Measurements from ENCODE around the gene DLGAP1. TPM values are rescaled to one million over a fixed set of nuclear protein-coding genes. Genes with fewer than 3 reads are reported as not detected.

The DLGAP1 gene
- total RNA-seq, 1 donor from 2014 or later: 0.05 TPM

DNA sequence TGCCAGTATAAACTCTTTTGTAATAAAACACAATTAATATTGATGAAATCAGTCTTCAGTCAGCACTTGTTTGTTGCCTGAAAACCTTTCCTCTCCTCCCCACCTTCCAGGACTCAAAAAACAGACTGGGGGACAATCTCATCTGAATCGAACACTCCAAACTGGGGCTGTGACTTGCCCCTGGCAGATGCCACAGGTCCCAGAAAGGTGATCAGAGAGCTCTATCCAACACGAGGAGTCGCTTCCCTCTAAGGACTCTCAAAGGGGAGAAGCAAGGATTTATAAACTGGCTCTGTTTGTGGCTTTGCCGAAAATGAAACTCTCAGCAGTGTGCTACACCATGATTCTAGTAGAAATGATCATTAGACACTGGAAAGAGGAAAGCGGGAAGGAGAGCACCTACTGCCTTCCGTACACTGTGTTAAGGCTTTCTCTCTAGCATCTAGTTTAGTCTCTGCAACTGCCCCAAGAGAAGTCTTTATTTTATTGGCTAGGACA is 805.9 kb downstream of the DLGAP1 start:
- no peak for TF ChIP-seq CTCF (IDR thresholded peaks at IDR 0.05)
- H3K4me3 Mint-ChIP-seq (ENCODE audit: unreplicated experiment): no peak overlapping the region
- DNase-seq (ENCODE audit: extremely low spot score, unreplicated experiment): no peak
- no peaks in the 10 kb centered on the region for H3K27me3 Mint-ChIP-seq (ENCODE audit: unreplicated experiment)
- no peaks in the 10 kb centered on the region for H3K36me3 Mint-ChIP-seq (ENCODE audit: unreplicated experiment)
- H3K27ac Mint-ChIP-seq (ENCODE audit: unreplicated experiment): no peak overlapping the region
- no peaks in the 10 kb centered on the region for H3K9me3 Mint-ChIP-seq (ENCODE audit: unreplicated experiment)
- H3K4me1 Mint-ChIP-seq (ENCODE audit: unreplicated experiment): peaks cover 34% of the 10 kb centered on the region

- no peaks in the 10 kb centered on the region for H3K27me3 Mint-ChIP-seq (ENCODE audit: unreplicated experiment)
- no peaks in the 10 kb centered on the region for H3K9me3 Mint-ChIP-seq (ENCODE audit: unreplicated experiment)
- H3K36me3 Mint-ChIP-seq (ENCODE audit: unreplicated experiment): no peaks in the 10 kb centered on the region
- TF ChIP-seq CTCF (IDR thresholded peaks at IDR 0.05): no peak
- DNase-seq (ENCODE audit: extremely low spot score, unreplicated experiment): no peak
- no peak overlapping the region for H3K4me3 Mint-ChIP-seq (ENCODE audit: unreplicated experiment)
- peaks cover 28% of the 10 kb centered on the region for H3K4me1 Mint-ChIP-seq (ENCODE audit: unreplicated experiment)
- H3K27ac Mint-ChIP-seq (ENCODE audit: unreplicated experiment): no peak overlapping the region
These were observed 806.5 kb downstream of the DLGAP1 start for GRCh38 chr18:3648641-3649040.

DNA sequence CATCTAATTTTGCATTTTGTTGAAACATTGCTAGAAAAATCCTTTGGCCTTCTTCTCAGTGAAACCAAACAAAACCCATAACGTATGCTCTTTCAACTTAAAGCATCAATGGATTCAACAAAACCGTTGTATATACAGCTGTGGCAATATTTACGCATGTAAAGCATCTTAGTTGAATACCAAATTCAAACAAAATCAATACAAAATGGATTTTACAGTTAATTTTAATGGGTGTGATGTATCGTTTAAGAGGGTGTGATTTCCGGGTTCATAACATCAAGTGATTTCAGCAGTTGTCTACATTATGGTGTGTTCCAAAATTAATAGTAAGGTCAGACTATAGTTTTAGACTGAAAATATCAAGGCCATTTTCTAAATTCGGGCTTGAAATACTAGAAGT is 806.9 kb downstream of the DLGAP1 start:
- no peak for DNase-seq (ENCODE audit: extremely low spot score, unreplicated experiment)
- Mint-ChIP-seq H3K4me1 (ENCODE audit: unreplicated experiment) (peaks cover 24% of the 10 kb centered on the region), H3K4me3 (ENCODE audit: unreplicated experiment) (no peak overlapping the region), H3K27me3 (ENCODE audit: unreplicated experiment) (no peaks in the 10 kb centered on the region), H3K9me3 (ENCODE audit: unreplicated experiment) (no peaks in the 10 kb centered on the region), H3K36me3 (ENCODE audit: unreplicated experiment) (no peaks in the 10 kb centered on the region), H3K27ac (ENCODE audit: unreplicated experiment) (no peak overlapping the region)
- TF ChIP-seq CTCF (IDR thresholded peaks at IDR 0.05): no peak

DNA sequence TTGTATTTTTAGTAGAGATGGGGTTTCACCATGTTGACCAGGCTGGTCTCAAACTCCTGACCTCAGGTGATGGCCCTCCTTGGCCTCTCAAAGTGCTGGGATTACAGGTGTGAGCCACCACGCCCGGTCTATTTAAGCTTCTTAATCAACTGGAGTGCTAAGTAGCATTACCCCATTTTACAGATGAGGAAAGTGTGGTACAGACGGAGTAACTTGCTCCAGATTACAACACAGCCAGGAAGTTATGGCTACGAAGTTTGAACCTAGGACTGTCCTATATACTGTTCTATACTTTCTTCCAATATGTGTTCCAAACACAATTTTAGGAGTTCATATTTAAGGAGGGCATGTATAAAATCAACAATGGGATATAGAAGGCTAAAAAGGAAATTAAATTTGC is 807.5 kb downstream of the DLGAP1 start:
- Mint-ChIP-seq H3K36me3 (ENCODE audit: unreplicated experiment) (no peaks in the 10 kb centered on the region), H3K4me3 (ENCODE audit: unreplicated experiment) (no peak overlapping the region), H3K9me3 (ENCODE audit: unreplicated experiment) (no peaks in the 10 kb centered on the region), H3K27ac (ENCODE audit: unreplicated experiment) (no peak overlapping the region), H3K4me1 (ENCODE audit: unreplicated experiment) (peaks cover 18% of the 10 kb centered on the region), H3K27me3 (ENCODE audit: unreplicated experiment) (no peaks in the 10 kb centered on the region)
- no peak for DNase-seq (ENCODE audit: extremely low spot score, unreplicated experiment)
- TF ChIP-seq CTCF (IDR thresholded peaks at IDR 0.05): no peak

DNA sequence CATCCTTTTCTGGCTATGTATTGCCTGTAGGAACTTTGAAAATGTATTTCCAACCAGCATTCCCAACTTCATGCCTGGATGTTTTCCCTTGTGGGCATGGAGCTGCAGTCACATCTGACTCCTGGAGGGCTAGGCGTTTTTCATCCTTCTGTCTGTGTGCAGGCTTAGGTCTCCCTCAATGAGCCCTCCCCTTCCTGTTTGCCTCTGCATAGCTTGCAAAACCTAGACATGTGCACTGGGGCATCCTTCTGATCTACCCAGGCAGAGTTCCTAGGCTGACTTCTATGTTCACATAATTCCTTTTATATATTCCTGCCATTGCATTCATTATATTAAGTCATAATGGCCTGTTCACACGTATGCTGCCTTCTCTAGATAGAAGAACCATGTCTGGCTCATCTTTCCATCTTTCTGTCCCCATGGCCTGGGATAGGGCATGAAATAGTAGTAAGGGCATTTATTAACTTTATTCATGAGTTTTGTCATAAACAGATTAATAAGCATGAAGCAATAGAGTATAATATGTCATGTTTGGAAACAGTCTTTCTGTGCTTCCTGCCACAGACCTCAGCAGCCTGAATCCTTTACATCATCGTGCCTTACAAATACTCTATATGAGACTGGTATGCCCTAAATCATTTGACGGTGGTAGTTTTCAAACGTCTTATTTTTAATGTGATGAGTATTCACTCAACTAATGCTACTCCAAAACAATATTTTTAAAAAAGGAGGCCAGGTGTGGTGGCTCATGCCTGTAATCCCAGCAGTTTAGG is 809.5 kb downstream of the DLGAP1 start:
- Mint-ChIP-seq H3K36me3 (ENCODE audit: unreplicated experiment) (no peaks in the 10 kb centered on the region), H3K4me3 (ENCODE audit: unreplicated experiment) (no peak overlapping the region), H3K27me3 (ENCODE audit: unreplicated experiment) (no peaks in the 10 kb centered on the region), H3K9me3 (ENCODE audit: unreplicated experiment) (no peaks in the 10 kb centered on the region), H3K4me1 (ENCODE audit: unreplicated experiment) (peaks cover 13% of the 10 kb centered on the region), H3K27ac (ENCODE audit: unreplicated experiment) (no peak overlapping the region)
- TF ChIP-seq CTCF (IDR thresholded peaks at IDR 0.05): no peak
- no peak for DNase-seq (ENCODE audit: extremely low spot score, unreplicated experiment)
